ENCODE results near the gene TP53. TPM values are rescaled to one million over a fixed set of nuclear protein-coding genes. Genes with fewer than 3 reads are reported as not detected.

Gene TP53
- total RNA-seq: 10 to 100 TPM in 9 of 10 donors, 1 to 10 TPM in 1; 8.2 to 29.1 (median 13.9) TPM
- 1 to 10 TPM; 7.9 to 8.6 TPM for polyA plus RNA-seq
- long read RNA-seq, donor 1, transcript TP53-227 (11 exons, 2,579 nt): major isoform, 5 of 8 reads
- long read RNA-seq, donor 1, partial matches to known transcripts: 2 of 8 reads
- long read RNA-seq, donor 1, other reads (novel, unspliced or antisense): 1 of 8 reads
- long read RNA-seq, donor 2, partial matches to known transcripts: 5 of 8 reads
- long read RNA-seq, donor 2, other reads (novel, unspliced or antisense): 0 of 8 reads
- long read RNA-seq, donor 3, transcript TP53-227 (11 exons, 2,579 nt): major isoform, 12 of 26 reads
- long read RNA-seq, donor 3, partial matches to known transcripts: 11 of 26 reads
- long read RNA-seq, donor 3, other reads (novel, unspliced or antisense): 1 of 26 reads

DNA sequence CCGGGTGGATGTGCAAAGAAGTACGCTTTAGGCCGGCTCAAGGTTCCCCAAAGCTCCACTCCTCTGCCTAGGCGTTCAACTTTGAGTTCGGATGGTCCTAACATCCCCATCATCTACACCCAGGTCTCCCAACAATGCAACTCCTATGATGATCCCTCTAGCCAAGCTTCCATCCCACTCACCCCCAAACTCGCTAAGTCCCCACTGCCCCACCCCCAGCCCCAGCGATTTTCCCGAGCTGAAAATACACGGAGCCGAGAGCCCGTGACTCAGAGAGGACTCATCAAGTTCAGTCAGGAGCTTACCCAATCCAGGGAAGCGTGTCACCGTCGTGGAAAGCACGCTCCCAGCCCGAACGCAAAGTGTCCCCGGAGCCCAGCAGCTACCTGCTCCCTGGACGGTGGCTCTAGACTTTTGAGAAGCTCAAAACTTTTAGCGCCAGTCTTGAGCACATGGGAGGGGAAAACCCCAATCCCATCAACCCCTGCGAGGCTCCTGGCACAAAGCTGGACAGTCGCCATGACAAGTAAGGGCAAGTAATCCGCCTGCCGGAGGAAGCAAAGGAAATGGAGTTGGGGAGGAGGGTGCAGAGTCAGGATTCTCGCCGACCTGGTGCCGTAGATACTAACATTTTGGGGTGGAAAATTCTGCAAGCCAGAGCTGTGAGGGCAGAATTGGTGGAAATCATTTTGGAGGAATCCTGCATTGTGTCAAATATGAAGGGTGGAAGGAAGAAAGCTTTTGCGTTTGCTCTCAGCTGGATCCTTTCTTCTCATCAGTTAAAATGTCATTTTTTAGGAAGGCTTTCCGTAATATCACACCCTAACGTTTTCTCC is at the start of gene TP53:
Gene TP53 (minus strand): TSS at position 419 of the 836 bp plus-strand sequence. CDS start 10,896 bp downstream, outside the sequence.
- peaks cover 6 to 36% (median 25%) of the 10 kb centered on the region in 9 donors for H3K4me1 ChIP-seq
- TF ChIP-seq, protein P1, sequence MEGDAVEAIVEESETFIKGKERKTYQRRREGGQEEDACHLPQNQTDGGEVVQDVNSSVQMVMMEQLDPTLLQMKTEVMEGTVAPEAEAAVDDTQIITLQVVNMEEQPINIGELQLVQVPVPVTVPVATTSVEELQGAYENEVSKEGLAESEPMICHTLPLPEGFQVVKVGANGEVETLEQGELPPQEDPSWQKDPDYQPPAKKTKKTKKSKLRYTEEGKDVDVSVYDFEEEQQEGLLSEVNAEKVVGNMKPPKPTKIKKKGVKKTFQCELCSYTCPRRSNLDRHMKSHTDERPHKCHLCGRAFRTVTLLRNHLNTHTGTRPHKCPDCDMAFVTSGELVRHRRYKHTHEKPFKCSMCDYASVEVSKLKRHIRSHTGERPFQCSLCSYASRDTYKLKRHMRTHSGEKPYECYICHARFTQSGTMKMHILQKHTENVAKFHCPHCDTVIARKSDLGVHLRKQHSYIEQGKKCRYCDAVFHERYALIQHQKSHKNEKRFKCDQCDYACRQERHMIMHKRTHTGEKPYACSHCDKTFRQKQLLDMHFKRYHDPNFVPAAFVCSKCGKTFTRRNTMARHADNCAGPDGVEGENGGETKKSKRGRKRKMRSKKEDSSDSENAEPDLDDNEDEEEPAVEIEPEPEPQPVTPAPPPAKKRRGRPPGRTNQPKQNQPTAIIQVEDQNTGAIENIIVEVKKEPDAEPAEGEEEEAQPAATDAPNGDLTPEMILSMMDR (IDR thresholded peaks at IDR 0.05): no peak
- 0 to 1% methylated on average over 30 of the region's 30 CpGs for WGBS, 2 donors
- intact Hi-C loops (cut with DNase I): loop anchor here in 8 of 10 donors (2.0 to 10.0 kb wide), 9 partner anchors 35 to 332 kb away; partner anchors contain the start of genes SHBG (in 5 of the 8), FXR2 (in 2 of the 8), MPDU1 (in 2 of the 8) and SAT2 (in 2 of the 8)
- no peaks in the 10 kb centered on the region for H3K27me3 ChIP-seq
- ATAC-seq (peak; percentile 43 to 89 (median 82)), DNase-seq (peak; percentile 77 to 94)
- peak within 1 kb of the TSS; percentile 84 to 97 (median 94) for H3K27ac ChIP-seq
- H3K36me3 ChIP-seq: peaks cover 0 to 34% (median 0%) of the 10 kb centered on the region in 9 donors
- no peaks in the 10 kb centered on the region for H3K9me3 ChIP-seq
- peak within 1 kb of the TSS; percentile 68 to 97 (median 80) for H3K4me3 ChIP-seq

DNA sequence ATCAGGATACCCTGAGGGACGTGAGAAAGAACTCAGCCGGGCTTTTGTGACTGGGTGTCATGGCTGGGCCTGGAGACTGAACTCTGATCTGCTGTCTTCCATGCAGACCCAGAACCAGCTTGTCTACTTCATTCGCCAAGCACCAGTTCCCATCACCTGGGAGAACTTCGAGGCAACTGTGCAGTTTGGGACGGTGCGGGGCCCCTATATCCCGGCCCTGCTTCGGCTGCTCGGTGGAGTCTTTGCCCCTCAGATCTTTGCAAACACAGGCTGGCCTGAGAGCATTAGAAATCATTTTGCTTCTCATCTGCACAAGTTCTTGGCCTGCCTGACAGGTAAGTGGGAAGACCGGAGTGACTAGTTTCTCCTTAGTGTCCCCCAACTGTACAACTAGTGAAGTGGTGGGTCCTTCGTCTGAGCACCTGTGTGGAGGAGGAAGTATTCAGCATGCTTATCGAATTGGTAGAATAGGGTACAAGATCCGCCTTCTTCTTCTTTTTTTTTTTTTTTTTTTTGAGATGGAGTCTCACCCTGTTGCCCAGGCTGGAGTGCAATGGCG is 45.8 kb upstream of the TP53 start:
- Histone ChIP-seq H3K36me3 (no peaks in the 10 kb centered on the region), H3K9me3 (no peaks in the 10 kb centered on the region), H3K27ac (no peak overlapping the region), H3K27me3 (peaks cover 0 to 4% (median 0%) of the 10 kb centered on the region in 7 donors), H3K4me3 (no peak overlapping the region), H3K4me1 (peaks cover 0 to 4% (median 0%) of the 10 kb centered on the region in 9 donors)
- no peak for ATAC-seq
- intact Hi-C loops (cut with DNase I): loop anchor here in 1 of 10 donors (10.0 kb wide), 1 partner anchor 312 kb away; no protein-coding TSS in a partner anchor
- TF ChIP-seq, protein P1 (IDR thresholded peaks at IDR 0.05): no peak
- DNase-seq: no peak
- WGBS, 2 donors: 87 to 90% methylated on average over 13 to 14 of the region's 14 CpGs

DNA sequence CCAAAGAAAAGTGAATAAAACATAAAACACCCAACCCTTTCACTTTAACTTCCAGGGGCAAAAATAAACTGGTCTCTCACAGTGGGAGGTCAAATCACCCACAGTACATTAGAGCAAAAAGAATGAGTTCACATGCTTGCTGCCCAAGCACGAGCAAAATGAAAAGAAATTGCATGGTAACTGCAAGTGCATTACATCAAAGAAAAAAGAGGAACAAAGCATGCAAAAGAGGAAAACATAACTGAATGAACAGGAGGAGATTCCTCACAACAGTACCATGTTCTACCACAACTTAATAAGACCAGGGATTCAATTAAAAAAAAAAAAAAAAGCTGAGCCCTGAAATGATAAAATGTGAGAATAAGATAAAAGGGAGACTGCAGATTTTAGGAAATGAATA is 42.5 kb upstream of the TP53 start:
- DNase-seq: no peak
- H3K4me1 ChIP-seq: peaks cover 0 to 4% (median 0%) of the 10 kb centered on the region in 9 donors
- no peaks in the 10 kb centered on the region for H3K36me3 ChIP-seq
- H3K27ac ChIP-seq: no peak overlapping the region
- H3K9me3 ChIP-seq: no peaks in the 10 kb centered on the region
- 61 to 71% methylated on average over 1 of the region's 1 CpG for WGBS, 2 donors
- ATAC-seq: no peak
- intact Hi-C loops (cut with DNase I): loop anchor here in 1 of 10 donors (10.0 kb wide), 1 partner anchor 315 kb away; no protein-coding TSS in a partner anchor
- peaks cover 0 to 14% (median 0%) of the 10 kb centered on the region in 7 donors for H3K27me3 ChIP-seq
- no peak overlapping the region for H3K4me3 ChIP-seq
- TF ChIP-seq, protein P1 (IDR thresholded peaks at IDR 0.05): no peak

DNA sequence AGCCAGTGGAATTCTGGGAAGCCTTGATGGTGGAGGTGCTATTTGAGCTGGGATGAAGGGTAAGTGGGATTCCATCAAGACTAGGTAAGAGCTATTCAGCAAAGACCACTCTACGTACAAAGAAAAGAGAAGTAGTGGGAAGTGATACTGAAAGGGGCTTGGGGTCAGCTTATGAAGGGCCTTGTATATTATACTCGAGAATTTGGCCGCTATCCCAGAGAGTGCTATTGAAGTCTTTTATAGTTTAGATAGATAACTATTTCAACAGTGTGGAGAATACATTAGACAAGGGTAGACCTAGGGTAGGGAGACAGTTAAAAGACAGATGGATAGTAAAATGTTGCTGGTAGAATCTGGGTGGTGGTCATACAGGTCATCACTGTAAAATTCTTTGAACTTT is 40.6 kb upstream of the TP53 start:
- TF ChIP-seq, protein P1 (IDR thresholded peaks at IDR 0.05): no peak
- H3K4me1 ChIP-seq: peaks cover 0 to 4% (median 0%) of the 10 kb centered on the region in 9 donors
- H3K27ac ChIP-seq: no peak overlapping the region
- DNase-seq: no peak
- no peaks in the 10 kb centered on the region for H3K36me3 ChIP-seq
- intact Hi-C loops (cut with DNase I): no loop called here
- no peak for ATAC-seq
- no peaks in the 10 kb centered on the region for H3K9me3 ChIP-seq
- peaks cover 0 to 27% (median 8%) of the 10 kb centered on the region in 7 donors for H3K27me3 ChIP-seq
- 43 to 61% methylated on average over 3 of the region's 3 CpGs for WGBS, 2 donors
- no peak overlapping the region for H3K4me3 ChIP-seq
